GM11168 (cell line): ENCODE measurements around the gene ATP2C1.

Experiments
- in situ Hi-C: fragments of 300-500 bp; cut with MboI; formaldehyde crosslinking; loops from one replicate; pipeline ENCODE4 v1.12.0; 2022; ENCODE audit warnings: low sequenced_read_pairs; ENCODE audit not compliant: unreplicated experiment

Gene ATP2C1

DNA sequence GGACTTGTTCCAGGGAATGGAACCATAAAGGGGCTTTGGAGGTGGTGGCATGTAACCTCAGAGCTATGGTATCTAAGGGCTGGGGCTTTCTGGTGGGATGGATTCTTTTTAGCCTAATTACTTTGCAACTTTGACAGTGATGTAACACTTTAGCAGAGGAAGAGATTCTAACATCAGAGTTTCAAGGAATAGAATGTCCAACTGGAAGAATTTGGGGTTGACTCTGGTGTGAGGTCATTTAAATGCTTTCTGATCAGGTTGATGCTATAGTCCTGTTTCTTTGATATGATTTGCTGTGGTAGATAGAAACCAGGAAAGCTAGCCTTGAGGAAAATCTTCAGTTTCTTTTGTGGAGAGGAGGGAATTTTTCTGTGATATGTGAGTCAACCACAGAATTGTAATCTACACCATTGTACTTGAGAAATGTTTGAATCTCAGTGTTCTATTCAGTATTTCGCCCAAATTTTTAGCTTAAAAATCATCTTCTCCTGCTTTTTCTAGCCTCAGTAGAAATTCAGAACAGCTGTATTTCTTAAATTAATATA, 40.0 kb downstream of the ATP2C1 start:
- in situ Hi-C loops = no loop called here

DNA sequence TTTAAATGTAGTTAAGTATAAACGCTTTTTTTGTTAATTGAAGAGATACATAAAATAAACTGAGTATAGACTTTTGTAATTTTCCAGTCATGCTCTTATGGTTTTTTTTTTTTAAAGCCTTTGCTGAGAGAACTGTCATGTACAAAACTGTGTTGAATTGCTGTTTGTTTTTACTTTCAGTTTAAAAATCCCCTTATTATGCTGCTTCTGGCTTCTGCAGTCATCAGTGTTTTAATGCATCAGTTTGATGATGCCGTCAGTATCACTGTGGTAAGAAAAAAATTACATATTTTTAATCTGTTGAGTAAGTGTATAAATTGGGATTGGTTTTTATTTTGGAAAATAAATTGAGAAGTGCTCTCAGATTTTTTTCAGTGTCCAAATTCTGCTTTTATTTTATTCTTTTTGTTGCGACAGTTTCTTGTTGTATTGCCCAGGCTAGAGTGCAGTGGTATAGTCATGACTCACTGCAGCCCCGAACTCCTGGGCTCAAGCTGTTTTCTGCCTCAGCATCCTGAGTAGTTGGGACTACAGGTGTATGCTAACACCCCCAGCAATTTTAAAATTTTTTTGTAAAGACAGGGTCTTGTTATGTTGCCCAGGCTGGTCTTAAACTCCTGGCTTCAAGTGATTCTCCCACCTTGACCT, 40.7 kb downstream of the ATP2C1 start:
- in situ Hi-C loops = no loop called here

DNA sequence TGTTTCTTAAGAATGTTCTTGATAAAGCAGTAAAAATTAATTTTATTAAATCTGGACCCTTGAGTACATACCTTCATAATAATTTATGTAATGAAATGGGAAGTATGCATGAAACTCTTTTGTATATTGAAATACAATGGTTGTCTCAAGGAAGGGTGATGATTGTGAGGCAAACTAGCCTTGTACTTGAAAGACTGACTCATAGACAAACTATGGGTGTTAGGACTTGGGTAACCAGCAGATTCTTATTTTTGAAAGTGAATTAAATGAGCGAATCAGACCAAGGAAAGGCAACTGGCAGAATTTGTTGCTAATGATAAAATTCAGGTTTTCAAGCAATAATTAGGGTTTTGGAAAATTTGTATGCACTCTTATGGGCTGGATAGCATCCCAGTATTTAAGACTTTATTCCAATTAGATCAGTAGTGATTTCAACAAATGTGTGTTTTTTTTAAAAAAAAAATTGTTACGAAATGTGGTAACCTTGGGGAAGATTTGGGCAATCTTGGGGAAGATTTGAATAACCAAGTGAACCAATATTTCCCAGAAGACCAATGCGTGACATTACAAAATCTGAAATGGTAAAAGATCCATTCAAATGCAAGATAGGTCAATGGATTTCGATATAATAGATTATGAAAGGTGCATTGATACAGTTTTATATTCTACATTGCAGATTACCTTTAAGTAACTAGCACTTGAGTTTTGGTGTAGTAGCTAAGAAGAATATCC, 42.0 kb downstream of the ATP2C1 start:
- in situ Hi-C loops = no loop called here

DNA sequence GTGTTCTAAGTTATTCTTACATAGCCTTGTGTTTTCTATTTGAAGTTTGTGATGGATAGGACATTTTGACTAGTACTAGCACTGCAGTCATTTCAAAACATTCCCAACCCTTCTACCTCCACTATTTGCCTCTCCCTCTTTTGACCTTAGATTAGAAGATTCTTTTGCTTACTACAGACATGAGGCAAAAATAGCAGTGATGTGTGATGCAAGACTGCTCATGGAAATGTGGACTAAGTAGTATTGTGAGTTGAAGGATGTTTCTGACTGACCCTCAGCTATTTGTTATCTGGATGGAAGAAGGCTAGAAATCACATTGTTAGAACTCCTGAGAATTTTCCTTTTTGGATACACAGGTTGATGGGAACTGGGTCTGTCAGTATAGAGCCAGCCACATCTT, 45.9 kb downstream of the ATP2C1 start:
- in situ Hi-C loops = no loop called here

DNA sequence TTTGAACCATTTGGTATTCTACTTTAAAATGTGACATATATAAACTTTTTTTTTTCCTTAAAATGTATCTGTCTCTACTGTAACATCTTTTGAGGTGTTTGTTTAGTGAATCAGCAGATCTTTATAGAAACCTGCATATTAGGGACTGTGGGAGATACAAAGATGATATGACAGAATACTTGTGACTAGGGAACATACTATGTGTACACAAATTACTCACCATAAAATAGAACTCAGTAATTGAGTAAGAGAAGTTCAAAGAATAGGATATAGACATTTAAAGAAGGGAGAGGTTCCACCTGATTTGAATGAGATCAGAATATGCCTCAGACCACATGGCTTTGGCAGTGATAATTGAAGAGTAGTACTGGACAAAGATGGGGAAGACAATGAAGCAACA, 47.9 kb downstream of the ATP2C1 start:
- in situ Hi-C loops = no loop called here

DNA sequence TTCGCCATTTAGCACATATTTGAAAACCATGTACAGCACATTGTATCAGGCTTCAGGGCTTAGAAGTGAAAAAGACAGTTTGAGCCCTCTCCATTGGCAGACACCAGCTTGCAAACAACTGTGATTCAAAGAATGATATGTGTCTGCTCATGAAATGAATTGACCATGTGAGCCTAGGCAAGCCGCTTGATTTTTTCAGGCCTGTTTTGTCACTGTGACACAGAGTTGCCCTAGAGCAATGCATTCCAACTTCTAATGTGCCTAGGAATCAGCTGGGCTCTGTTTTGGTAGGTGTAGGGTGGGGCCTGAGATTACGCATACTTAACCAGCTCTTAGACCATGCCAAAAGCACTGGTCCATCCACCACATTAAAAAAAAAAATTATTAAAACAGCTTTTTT, 53.0 kb downstream of the ATP2C1 start:
- in situ Hi-C loops = no loop called here

DNA sequence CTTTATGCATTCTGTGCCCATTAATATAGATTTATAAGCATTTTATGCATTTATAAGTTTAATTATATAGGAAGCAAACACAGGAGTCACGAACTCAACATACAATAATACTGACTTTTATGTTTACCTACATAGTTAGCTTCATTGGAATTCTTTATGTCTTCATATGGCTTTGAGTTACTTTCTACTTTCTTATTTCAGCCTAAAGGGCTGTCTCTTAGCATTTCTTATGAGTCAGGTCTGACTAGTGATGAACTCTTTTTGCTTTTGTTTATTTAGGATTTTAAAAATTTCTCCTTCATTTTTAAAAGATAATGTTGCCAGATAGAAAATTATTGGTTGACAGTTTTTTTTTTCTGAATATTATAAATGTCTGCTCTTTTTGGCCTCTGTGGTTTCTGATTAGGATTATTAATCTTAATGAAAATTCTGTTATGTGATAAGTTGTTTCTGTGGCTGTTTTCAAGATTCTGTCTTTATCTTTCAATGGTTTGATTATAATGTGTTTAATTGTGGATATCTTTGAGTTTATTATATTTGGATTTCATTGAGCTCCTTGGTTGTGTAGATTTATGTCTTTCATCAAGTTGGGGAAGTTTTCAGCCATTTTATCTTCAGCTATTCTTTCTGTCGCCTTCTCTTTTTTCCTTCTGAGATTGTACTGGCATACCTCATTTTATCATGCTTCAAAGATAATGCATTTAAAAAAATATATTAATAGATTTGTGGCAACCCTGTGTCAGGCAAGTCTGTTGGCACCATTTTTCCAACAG, 54.3 kb downstream of the ATP2C1 start:
- in situ Hi-C loops = no loop called here

DNA sequence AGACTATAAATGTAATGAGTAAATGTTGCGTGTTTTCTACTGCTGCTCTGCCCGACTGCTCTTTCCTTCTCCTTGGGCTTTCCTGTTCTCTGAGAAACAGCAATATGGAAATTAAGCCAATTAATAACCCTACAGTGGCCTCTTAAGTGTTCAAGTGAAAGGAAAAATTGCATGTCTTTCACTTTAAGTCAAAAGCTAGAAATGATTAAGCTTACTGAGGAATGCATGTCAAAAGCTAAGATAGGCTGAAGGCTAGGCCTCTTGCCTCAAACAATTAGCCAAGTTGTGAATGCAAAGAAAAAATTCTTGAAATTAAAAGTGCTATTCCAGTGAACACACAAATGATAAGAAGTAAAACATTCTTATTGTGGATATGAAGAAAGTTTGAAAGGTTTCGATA, 55.0 kb downstream of the ATP2C1 start:
- in situ Hi-C loops = no loop called here

DNA sequence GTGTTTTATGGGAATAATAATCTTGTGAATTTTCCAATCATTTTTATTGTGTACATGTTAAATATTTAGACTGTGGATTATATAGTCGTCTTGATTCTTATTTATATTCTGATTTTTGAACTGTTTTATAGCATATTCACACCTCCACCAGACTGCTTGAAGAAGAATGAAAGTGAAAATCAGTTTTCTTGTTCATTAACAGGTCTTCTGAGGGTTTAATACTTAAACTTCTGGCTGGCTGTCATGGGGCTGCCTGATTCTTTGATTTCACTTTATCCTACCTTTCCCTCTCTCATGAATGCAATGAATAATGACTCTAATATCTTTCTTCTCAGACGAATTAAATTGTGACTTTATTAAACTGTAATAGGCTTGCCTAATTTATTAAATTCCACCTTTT, 56.2 kb downstream of the ATP2C1 start:
- in situ Hi-C loops = no loop called here

DNA sequence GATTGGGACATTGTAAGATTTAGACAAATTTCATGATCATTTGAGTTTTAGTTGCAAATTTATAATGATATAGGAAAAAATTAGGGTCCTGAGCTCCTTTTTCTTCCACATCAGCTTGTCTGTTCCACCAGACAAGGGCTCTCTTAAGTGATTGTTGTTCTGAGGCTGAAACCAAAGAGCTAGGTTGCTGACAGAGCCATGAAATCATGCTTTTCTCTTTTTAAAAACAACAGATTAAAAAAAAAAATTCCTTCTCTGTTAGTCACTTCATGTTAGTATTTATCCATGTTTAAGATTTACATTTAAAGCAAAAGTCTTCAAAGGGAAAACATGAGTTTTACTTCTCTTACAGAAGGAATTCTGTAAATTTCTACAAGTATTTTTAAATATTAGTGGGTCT, 56.8 kb downstream of the ATP2C1 start:
- in situ Hi-C loops = no loop called here

DNA sequence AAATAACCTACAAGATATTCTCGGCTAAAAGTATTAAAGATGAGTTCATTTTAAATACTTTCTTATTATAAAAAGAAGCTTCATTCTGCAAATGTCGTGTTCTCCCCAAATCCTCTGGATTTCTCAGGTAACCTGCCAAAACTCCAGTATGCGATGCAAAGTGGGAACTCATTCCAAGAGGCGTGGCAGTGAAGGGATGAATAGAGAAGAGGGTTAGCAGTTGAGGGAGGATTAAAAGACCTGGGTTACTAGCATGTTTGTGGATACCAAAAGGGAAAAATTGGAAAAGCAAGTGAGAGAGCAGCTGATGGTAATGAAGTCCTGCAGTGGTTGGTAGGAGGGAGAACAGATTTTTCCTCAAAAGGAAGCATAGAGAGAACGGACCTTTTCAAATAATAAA, 61.6 kb downstream of the ATP2C1 start:
- in situ Hi-C loops = no loop called here

DNA sequence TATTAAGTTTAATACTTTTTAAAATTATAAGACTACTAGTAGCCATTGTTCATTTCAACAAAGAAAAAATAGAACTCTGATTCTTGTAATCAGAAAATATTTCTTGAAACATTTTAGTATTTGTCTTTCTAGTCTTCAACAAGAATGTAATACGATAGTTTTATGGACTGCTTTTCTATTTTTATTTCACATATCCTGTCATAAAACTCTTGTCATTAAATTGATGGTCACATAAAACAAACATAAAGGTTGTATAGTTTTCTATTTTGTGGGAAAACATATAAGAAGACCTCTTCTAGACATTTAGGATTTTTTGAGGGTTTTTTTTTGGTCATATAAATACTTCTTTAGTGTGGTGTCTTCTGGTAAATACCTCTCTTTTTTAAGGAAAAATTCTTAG, 62.4 kb downstream of the ATP2C1 start:
- in situ Hi-C loops = no loop called here

DNA sequence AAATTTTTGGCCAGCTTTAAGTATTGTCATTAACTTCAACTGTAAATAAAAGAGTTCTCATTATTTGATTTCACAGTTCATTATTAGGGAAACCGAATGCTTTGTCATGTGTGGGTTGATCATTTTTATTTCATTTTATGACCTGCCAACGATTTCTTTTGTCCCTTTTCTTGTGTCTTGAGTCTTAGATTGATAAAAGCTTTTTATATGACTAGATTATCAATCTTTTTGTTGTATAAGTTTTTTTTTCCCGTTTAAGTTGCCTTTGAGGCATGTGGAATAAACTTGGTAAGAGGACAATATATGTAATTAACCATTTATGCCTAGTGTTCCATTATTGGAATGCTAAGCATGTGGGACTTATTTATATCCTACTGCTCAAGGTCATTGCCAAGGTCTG, 62.8 kb downstream of the ATP2C1 start:
- in situ Hi-C loops = no loop called here

DNA sequence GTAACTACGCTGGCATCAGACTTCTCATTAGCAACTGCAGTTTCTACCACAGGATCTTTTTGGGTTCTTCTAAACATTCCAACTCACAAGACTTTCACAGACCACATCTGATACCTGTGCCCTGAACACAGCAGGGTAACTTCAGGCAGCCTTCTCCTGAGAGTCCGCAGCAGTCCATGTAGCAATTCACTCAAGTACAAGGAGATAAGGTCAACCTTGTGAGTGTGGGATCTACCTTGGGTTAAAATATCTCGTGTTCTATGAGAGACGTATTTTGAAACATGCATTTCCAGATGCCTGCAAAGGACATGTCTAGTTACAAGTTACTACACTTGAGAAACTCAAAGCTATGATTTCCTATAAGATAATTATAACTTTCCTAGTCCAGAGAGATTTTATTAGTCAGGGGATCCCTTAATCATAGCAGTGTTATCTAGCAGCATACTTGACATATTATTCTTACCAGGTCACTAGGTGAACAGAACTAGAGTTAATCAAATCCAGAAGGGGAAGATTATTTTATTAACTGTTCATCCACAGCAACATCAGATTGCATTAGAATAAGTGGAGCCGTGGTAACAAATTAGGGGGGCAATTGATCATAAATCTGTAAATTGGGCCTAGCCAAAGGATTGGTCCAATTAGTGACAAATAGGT, 66.4 kb downstream of the ATP2C1 start:
- in situ Hi-C loops = no loop called here

DNA sequence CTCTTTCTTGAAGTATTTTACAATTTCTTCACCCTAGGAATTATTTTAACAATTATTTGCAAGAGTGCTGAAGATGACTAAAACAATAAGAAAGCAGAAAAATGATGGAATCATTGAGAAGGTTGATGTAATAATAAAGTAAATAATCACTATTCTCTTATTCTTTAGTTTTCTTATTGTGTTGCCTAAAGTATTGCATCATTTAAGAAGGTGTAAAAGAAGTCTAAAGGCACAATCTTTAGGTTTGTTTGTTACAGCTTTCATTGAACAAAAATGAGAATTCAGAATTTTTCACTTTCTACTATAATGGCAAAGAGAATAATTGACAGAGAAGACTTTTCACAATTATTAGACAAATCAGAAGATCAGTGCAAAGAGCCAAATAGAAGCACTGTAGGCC, 67.6 kb downstream of the ATP2C1 start:
- in situ Hi-C loops = no loop called here

DNA sequence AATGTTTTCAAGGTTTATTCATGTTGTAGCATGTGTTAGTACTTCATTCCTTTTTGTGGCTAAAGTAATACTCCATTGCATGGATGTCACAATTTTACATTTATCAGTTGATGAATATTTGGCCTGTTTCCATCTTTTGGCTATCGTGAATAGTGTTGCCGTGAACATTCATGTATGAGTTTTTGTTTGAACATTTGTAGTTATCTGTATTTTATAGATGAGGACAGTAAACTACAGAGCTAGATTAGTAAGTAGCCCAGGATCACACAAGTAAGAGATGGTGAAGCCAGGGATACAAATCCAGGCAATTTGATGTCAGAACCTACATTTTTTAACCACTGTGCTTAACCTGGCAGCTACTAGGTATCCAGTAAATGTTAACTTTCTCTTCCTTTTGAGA, 69.6 kb downstream of the ATP2C1 start:
- in situ Hi-C loops = no loop called here

DNA sequence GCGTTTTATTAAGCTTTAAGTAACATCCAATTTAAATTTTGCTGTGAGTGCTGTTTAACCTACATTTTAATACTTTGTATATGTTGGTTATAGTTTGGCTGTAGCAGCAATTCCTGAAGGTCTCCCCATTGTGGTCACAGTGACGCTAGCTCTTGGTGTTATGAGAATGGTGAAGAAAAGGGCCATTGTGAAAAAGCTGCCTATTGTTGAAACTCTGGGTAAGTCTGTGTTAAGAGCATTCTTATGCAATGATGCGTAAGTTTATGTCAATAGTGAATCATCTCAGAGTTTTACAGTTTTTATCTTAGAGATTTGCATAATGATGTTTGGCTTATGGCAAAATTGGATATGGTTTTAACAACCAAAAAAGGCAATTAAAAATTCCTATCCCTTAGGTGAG, 70.0 kb downstream of the ATP2C1 start:
- in situ Hi-C loops = no loop called here

DNA sequence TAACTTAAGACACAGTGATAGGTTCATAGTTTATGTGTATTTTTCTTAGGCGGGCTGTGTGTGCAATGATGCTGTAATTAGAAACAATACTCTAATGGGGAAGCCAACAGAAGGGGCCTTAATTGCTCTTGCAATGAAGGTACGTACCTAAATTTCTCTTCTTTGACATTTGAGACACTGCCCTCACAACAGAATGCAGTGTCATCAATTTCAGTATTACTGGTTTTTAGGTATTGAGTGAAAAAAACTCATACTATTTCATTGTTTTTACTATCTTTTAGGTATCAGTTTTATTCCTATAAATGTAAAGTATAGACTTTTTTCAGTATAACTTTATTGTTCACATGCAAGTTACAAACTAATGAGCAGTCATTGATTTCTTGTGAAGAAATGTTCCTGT, 73.4 kb downstream of the ATP2C1 start:
- in situ Hi-C loops = no loop called here

DNA sequence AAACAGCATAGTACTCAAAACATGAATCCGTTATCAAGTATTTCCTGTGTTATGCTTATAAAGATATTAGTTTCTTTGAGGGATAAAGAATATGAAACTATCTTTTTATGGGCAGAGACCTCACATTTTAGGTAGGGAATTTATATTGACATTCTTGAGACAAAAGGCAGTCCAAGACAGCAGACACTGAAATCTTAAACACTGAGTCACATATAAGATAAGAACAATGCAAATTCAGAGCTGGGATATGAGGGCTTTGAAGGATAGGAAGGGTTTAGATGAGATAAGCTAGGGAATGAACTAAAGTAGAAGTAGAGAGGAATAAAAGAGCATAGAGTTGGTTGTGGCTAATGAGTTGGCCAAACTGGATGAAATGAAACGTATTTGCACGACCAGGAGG, 74.3 kb downstream of the ATP2C1 start:
- in situ Hi-C loops = no loop called here

DNA sequence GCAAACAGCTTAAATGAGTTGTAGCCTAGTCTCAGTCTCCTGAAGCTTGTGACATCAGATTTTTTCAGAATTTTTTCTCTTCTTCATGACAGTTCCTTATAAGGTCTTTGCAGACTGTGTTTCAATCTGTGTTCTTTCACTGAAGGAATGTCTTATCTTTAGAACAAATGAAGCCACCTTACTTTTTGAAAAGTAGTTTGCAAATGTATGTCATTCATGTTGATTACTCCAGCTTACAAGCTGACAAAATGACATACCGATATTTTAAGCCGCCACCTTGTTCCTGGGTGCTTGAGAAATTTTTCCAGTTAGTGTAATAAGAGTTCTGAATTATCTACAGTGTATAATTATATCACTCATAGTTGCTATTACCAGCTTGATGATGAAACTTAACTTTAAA, 75.7 kb downstream of the ATP2C1 start:
- in situ Hi-C loops = no loop called here

DNA sequence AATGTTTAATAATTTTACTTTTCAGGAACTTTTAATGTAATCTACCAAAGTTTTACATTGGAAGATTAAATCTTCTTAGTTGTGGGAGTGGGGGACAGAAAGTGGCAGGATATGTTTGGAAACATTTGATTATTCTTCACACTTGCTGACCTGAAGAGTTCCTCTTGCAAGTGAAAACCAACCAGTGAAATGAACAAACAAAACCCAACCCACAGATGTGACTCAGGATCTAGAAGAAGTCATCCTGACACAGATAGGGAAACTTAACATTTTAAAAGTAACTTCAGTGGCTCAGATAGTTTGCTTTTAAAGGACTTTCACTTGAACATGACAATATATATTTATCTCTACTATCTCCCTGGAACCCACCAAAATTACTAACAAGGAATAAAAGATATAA, 77.3 kb downstream of the ATP2C1 start:
- in situ Hi-C loops = no loop called here
